ENCODE results near the gene NUP93.

- TF ChIP-seq CTCF (conservative IDR thresholded peaks at IDR 0.05; ENCODE audit: low read depth in 2 of 2) (no peak), EZH2 (IDR thresholded peaks at IDR 0.05; ENCODE audit: low read depth, unreplicated experiment) (no peak), CREB1 (CRISPR knock-in tag; IDR thresholded peaks at IDR 0.05; ENCODE audit: low read depth) (no peak), POLR2AphosphoS5 (IDR thresholded peaks at IDR 0.05; ENCODE audit: low read depth) (no peak), EZH2phosphoT487 (IDR thresholded peaks at IDR 0.05; ENCODE audit: unreplicated experiment) (no peak), REST (IDR thresholded peaks at IDR 0.05; ENCODE audit: unreplicated experiment) (no peak), JUNB (IDR thresholded peaks at IDR 0.05; ENCODE audit: unreplicated experiment) (no peak), NANOG (IDR thresholded peaks at IDR 0.05; ENCODE audit: borderline replicate concordance) (no peak), STAT1 (IDR thresholded peaks at IDR 0.05; ENCODE audit: unreplicated experiment) (no peak), ETS1 (IDR thresholded peaks at IDR 0.05) (no peak), ZNF114 (CRISPR knock-in tag; IDR thresholded peaks at IDR 0.05) (no peak)
These were observed 77.2 kb downstream of the NUP93 start for GRCh38 chr16:56807011-56807675.

Measured in GM23338 (cell line).